ENCODE results near the gene THRB.

DNA sequence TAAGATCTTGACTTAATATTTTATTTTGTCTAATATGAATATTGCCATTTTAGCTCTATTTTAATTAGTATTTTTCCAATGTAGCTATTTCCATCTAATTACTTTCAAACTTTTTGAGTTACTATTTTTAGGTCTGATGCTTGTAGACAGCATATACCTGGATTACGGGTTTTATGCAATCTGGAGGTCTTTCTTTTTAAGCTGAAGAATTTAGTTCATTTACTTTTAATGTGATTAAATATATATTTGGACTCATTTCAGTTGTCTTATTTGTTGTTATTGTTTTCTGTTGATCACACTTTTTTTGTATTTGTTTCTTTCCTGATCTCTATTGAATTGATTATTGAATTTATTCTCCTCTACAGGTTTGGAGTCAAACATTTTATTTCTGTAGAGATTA, 30.3 kb downstream of the THRB start:
- TF ChIP-seq, protein P1, sequence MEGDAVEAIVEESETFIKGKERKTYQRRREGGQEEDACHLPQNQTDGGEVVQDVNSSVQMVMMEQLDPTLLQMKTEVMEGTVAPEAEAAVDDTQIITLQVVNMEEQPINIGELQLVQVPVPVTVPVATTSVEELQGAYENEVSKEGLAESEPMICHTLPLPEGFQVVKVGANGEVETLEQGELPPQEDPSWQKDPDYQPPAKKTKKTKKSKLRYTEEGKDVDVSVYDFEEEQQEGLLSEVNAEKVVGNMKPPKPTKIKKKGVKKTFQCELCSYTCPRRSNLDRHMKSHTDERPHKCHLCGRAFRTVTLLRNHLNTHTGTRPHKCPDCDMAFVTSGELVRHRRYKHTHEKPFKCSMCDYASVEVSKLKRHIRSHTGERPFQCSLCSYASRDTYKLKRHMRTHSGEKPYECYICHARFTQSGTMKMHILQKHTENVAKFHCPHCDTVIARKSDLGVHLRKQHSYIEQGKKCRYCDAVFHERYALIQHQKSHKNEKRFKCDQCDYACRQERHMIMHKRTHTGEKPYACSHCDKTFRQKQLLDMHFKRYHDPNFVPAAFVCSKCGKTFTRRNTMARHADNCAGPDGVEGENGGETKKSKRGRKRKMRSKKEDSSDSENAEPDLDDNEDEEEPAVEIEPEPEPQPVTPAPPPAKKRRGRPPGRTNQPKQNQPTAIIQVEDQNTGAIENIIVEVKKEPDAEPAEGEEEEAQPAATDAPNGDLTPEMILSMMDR (IDR thresholded peaks at IDR 0.05), result no peak
- no peak for TF ChIP-seq POLR2A (IDR thresholded peaks at IDR 0.05)

Data from heart left ventricle (tissue), 13 donors.